Hypothalamus (tissue), 51 donors: ENCODE data around the gene CDYL.

Experiments
- DNase-seq, 51 donors: peaks; one replicate each; lab custom pipeline; 2025; lab: John Stamatoyannopoulos, UW

Gene CDYL

DNA sequence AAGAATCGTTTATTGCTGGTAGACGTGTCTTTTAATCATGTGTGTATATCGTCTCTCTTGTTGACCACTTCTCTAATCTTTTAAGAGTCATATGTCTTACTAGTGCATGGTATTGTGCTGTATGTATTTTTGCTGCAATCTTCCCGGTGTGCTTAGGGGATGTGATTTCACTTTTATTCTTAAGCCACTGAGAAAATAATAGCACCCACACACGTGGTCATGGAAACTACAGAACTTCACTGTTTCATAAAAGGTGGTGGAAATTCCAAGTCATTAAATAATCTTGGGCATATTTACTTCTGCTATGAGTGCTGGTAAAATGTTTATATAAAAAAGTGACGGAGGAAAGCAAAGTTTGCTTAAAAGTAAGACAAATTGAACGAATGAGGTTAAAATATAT is 3.0 kb upstream of the CDYL start:
- DNase-seq = no peak

GRCh38 chr6:4774296-4774695 is 1.9 kb upstream of the CDYL start:
- no peak for DNase-seq

DNA sequence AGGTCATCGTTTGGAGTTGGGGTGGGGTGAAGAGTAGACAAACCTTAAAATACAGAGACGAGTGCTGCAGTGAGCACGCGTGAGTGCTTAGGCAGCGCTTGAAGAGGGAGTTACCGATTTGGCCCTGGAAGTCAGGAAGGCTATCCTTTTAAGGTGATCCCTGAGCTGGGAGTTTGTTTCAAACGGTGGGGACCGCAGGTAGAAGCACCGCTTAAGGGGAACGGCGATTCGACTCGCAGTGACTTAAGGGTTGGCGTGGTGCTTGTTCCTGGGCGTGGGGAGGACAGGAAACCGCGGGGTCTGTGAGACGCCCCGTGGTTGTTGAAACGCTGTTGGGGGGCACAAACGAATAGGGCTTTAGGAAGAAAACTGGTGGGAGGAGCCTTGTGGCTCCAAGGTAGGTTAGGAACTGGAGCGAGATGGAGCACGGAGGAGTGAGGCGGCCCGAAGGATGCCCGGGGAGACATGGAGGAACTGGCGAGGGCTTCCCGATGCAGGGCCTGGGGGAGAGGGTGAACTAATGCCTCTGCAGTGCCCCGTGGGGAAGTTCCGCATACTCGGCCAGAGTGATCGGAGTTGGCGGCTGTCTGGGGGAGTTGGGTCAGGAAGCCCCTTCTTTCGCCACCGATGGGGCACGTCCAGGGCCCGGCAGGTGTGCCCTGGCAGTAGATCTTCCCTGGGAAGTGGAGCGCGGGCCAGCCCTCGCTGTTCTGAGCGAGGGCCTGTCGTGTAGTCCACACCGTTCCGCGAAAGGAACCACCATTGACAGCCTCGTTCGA is 1.3 kb upstream of the CDYL start:
- DNase-seq = peak in 8 of 51 donors; percentile 13 to 40 (median 28)

- peak in 35 of 51 donors; percentile 15 to 75 (median 54) for DNase-seq
Observed at GRCh38 chr6:4775494-4776130, 592 bp upstream of the CDYL start.

DNA sequence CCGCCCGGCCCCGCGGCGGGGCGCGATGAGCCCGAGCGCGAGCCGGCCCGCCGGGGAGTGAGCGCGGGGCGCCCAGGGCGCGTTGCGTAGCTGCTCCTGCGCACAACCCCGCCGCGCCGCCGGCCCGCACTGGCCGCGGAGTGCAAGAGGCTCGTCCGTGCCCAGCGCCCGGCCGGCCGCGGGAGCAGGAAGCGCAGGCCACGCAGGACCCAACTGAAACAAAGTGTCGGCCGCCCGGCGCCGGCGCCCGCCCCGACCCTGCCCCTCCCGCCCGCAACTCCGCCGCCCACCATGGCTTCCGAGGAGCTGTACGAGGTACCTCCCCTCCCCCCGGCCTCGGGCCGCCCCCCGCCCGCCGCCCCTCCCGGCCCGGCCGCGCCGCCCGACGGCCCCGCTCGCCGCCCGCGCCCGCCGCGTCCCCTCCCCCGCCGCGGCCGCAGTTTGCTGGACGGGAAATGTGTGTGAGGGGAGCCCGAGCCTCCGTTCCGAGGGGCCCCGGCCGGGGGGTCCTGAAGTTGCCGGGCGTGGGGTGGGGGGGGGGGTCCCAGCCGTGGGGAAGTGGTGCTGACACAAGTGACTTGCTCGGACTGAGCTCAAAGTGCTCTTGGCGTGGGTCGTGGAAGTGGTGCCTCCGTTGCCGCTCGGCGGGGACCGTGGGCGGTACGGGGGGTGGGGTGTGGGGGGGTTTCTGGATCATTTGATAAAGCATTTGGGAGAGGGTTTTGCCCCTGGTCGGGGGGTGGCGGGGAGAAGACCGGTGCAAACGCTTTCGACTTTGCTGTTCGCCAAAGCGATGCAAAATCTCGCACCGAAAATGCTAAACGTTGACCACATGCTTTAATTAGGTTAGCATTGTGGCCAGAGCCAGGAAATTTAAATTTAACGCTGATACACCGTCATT is 539 bp downstream of the CDYL start:
- peak in 21 of 51 donors; percentile 11 to 65 (median 36) for DNase-seq

DNA sequence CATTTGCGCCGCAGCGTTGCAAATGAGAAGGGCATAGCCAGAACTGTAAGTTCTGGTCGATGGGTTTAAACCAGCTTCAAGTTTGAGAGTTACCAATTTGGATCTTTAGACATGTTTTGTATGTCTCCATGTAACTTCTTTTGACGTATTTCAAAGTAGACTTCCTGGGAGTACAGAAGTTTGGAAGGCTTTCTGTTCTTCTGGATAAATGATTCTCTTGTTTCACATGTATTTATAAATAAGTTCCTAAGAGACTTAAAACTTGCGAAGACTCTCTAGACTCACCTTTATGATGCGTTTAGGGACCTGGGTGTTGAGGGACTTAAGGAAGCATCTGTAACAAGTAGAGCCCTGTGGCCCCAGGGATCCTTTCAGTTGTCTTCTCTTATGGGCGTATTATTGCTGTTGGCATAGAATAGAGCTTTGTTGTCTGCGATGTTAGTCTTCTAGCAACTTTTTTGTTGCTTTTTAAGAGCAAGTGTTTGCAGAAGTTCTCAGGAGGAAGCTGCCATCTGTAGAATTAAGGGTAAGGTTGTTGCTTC is 1.3 kb downstream of the CDYL start:
- no peak for DNase-seq

DNA sequence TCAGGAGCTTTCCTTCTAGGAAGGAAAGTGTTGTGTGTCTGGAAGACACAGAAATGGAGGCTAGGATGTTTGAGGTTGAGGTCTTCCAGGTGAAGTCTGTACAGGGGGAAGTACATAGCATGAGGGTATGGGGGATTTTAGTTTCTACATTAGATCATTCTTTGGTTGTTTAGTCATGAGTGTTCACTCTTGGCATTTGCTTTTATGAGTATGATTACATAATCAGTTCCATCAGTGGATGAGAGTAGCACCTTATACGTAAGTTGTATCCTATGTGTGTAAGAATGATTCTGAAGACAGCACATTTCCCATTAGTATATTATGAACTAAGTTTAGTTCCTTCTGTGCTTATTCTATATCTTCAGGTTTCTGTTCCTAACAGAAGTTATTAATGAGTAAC is 1.9 kb downstream of the CDYL start:
- no peak for DNase-seq

- DNase-seq = no peak
Observed at GRCh38 chr6:4780360-4780812, 4.2 kb downstream of the CDYL start.

GRCh38 chr6:4781426-4781825 is 5.2 kb downstream of the CDYL start:
- no peak for DNase-seq

- DNase-seq = no peak
Observed at GRCh38 chr6:4781967-4782575, 5.9 kb downstream of the CDYL start.

- DNase-seq = no peak
Observed at GRCh38 chr6:4786996-4787395, 10.8 kb downstream of the CDYL start.

GRCh38 chr6:4788482-4788881 is 12.3 kb downstream of the CDYL start:
- no peak for DNase-seq

GRCh38 chr6:4788953-4789584 is 12.9 kb downstream of the CDYL start:
- no peak for DNase-seq

- no peak for DNase-seq
Observed at GRCh38 chr6:4790158-4790899, 14.1 kb downstream of the CDYL start.

- DNase-seq = peak in 11 of 51 donors; percentile 4 to 29 (median 12)
Observed at GRCh38 chr6:4794140-4794707, 18.0 kb downstream of the CDYL start.

DNA sequence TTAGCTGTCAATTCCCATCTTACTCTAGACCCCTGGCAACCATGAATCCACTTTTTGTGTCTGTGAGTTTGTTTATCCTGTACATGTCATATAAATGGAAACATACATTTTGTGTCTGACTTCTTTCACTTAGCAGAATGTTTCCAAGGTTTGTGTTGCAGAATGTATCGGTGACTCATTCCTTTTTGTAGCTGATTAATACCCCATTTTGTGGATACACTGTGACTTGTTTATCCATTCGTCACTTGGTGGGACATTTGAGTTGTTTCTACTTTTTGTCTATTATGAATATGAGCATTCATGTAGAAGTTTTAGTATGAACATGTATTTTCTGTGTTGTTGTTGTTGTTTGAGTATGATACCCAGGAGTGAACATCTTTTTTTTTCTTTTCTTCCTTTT is 21.4 kb downstream of the CDYL start:
- no peak for DNase-seq

DNA sequence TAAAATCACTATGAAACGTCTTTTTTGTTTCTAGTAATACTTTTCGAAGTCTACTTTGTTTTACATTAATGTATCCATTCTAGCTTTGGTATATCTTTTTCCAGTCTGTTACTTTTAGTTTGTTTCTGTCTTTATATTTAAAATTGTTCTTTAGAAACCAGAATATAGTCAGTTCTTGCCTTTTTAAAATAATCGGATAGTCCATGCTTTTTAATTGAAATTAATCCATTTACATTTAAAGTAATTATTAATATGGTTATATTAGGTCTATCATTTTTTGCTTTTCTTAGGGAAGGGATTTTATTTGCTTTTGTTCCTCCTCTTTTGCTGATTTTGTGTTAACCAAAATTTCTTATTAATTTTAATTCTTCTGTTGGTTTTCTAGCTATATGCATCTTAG is 23.7 kb downstream of the CDYL start:
- DNase-seq = no peak

DNA sequence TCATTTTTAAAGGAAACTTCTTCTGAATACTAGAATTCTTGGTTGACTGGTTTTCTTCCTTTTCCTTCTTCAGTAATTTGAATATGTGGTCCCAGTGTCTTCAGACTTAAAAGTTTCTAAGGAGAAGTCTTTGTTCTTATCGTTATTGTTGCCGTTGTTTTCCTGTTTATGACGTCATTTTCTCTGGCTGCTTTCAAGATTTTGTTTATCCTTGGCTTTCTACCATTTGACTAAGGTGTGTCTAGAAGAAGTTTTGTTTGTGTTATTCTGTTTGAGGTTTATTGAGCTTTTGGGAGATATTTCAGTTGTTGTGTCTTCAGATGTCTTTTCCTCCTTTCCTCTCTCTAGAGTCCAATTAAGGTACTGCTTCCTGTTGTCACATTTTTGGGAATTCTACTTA is 24.5 kb downstream of the CDYL start:
- no peak for DNase-seq
